MM.1S (cell line): ENCODE measurements around the gene DTX3.

ENCODE experiments used
- DNase-seq: peaks from one replicate; pipeline ENCODE4 v3.0.0-alpha.2; 2015
- H2AFZ ChIP-seq: fragments of 300-600 bp; sonication (generic); 2 replicates; pipeline ENCODE4 v1.6.0; 2016; ENCODE audit warnings: antibody characterized with exemption, low read length
- H3F3A ChIP-seq: fragments of 300-600 bp; sonication (generic); 2 replicates; pipeline ENCODE4 v1.6.1; 2016; ENCODE audit warnings: mild to moderate bottlenecking, antibody characterized with exemption, low read length, moderate library complexity, mixed read lengths; ENCODE audit not compliant: insufficient read depth
- H3K27ac ChIP-seq: fragments of 300-600 bp; sonication (generic); 2 replicates; pipeline ENCODE4 v1.5.1; 2016; ENCODE audit warnings: mild to moderate bottlenecking, low read length
- H3K27me3 ChIP-seq: fragments of 300-600 bp; sonication (generic); replicated peaks from 2 replicates; pipeline ENCODE4 v1.6.0; 2016; ENCODE audit warnings: low read length; ENCODE audit not compliant: insufficient read depth
- H3K36me3 ChIP-seq: fragments of 300-600 bp; sonication (generic); replicated peaks from 2 replicates; pipeline ENCODE4 v1.6.1; 2016; ENCODE audit warnings: mild to moderate bottlenecking, low read length, mixed read lengths; ENCODE audit not compliant: insufficient read depth
- H3K4me1 ChIP-seq: fragments of 300-600 bp; sonication (generic); 2 replicates; pipeline ENCODE4 v1.6.1; 2016; ENCODE audit warnings: low read length, mixed read lengths
- H3K4me2 ChIP-seq: fragments of 300-600 bp; sonication (generic); 2 replicates; pipeline ENCODE4 v1.6.0; 2016; ENCODE audit warnings: low read depth, low read length
- H3K4me3 ChIP-seq: fragments of 300-600 bp; sonication (generic); 2 replicates; pipeline ENCODE4 v1.5.1; 2016; ENCODE audit warnings: low read length, mixed read lengths
- H3K79me2 ChIP-seq: fragments of 300-600 bp; sonication (generic); 2 replicates; pipeline ENCODE4 v1.6.1; 2016; ENCODE audit warnings: mixed run types, low read length, mixed read lengths
- H3K9ac ChIP-seq: fragments of 300-600 bp; sonication (generic); 2 replicates; pipeline ENCODE4 v1.6.1; 2016; ENCODE audit warnings: low read length, mixed read lengths
- H3K9me2 ChIP-seq: fragments of 300-600 bp; sonication (generic); replicated peaks from 2 replicates; pipeline ENCODE4 v1.6.1; 2016; ENCODE audit warnings: mild to moderate bottlenecking, low read length, mixed read lengths; ENCODE audit not compliant: insufficient read depth
- H3K9me3 ChIP-seq: fragments of 300-600 bp; sonication (generic); replicated peaks from 2 replicates; pipeline ENCODE4 v1.6.1; 2016; ENCODE audit warnings: mild to moderate bottlenecking, low read length, mixed read lengths; ENCODE audit not compliant: insufficient read depth
- H4K20me1 ChIP-seq: fragments of 300-600 bp; sonication (generic); 2 replicates; pipeline ENCODE4 v1.6.1; 2016; ENCODE audit warnings: mild to moderate bottlenecking, low read length, moderate library complexity, mixed read lengths; ENCODE audit not compliant: insufficient read depth
- EZH2 ChIP-seq: fragments of 300-600 bp; sonication (generic); optimal IDR thresholded peaks from 2 replicates; pipeline ENCODE3; 2017; ENCODE audit warnings: low read depth, mild to moderate bottlenecking, antibody characterized with exemption, low read length, mixed read lengths
- EZH2phosphoT487 ChIP-seq: fragments of 300-600 bp; sonication (generic); IDR thresholded peaks from 2 replicates; pipeline ENCODE4 v1.6.1; 2018; ENCODE audit warnings: antibody characterized with exemption, low read length
- TF ChIP-seq, protein P1 (sequence below): fragments of 300-600 bp; sonication (generic); IDR thresholded peaks from 2 replicates; pipeline ENCODE4 v1.5.1; 2016; ENCODE audit warnings: antibody characterized with exemption, low read length, mixed read lengths

DTX3 gene

GRCh38 chr12:57606821-57607220 is 2.2 kb downstream of the DTX3 start:
- no peak overlapping the region for H3K9ac ChIP-seq
- H3K27ac ChIP-seq: no peak overlapping the region
- H3K4me2 ChIP-seq: no peak overlapping the region
- no peak for DNase-seq
- no peaks in the 10 kb centered on the region for H4K20me1 ChIP-seq
- peaks cover 6% of the 10 kb centered on the region; the same call in 1 of the 2 replicates for H3K4me1 ChIP-seq
- no peaks in the 10 kb centered on the region for H3K79me2 ChIP-seq
- H3K27me3 ChIP-seq: no peaks in the 10 kb centered on the region
- H3F3A ChIP-seq: no peaks in the 10 kb centered on the region; the same call in 1 of the 2 replicates
- H2AFZ ChIP-seq: no peak overlapping the region
- TF ChIP-seq EZH2phosphoT487 (no peak), EZH2 (no peak)
- TF ChIP-seq, protein P1, sequence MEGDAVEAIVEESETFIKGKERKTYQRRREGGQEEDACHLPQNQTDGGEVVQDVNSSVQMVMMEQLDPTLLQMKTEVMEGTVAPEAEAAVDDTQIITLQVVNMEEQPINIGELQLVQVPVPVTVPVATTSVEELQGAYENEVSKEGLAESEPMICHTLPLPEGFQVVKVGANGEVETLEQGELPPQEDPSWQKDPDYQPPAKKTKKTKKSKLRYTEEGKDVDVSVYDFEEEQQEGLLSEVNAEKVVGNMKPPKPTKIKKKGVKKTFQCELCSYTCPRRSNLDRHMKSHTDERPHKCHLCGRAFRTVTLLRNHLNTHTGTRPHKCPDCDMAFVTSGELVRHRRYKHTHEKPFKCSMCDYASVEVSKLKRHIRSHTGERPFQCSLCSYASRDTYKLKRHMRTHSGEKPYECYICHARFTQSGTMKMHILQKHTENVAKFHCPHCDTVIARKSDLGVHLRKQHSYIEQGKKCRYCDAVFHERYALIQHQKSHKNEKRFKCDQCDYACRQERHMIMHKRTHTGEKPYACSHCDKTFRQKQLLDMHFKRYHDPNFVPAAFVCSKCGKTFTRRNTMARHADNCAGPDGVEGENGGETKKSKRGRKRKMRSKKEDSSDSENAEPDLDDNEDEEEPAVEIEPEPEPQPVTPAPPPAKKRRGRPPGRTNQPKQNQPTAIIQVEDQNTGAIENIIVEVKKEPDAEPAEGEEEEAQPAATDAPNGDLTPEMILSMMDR: no peak
- no peaks in the 10 kb centered on the region for H3K9me3 ChIP-seq
- no peak overlapping the region for H3K4me3 ChIP-seq
- H3K36me3 ChIP-seq: no peaks in the 10 kb centered on the region
- H3K9me2 ChIP-seq: no peaks in the 10 kb centered on the region

- no peak for DNase-seq
- TF ChIP-seq EZH2 (no peak), EZH2phosphoT487 (no peak)
- TF ChIP-seq, protein P1: no peak
- H3K9me3 ChIP-seq: no peaks in the 10 kb centered on the region
- no peak overlapping the region for H3K4me2 ChIP-seq
- H3K27me3 ChIP-seq: no peaks in the 10 kb centered on the region
- H3K36me3 ChIP-seq: no peaks in the 10 kb centered on the region
- H3K4me1 ChIP-seq: peaks cover 6% of the 10 kb centered on the region; the same call in 1 of the 2 replicates
- no peak overlapping the region for H3K4me3 ChIP-seq
- no peaks in the 10 kb centered on the region for H3K79me2 ChIP-seq
- no peak overlapping the region for H3K9ac ChIP-seq
- no peak overlapping the region for H3K27ac ChIP-seq
- H2AFZ ChIP-seq: no peak overlapping the region
- no peaks in the 10 kb centered on the region for H4K20me1 ChIP-seq
- H3F3A ChIP-seq: no peaks in the 10 kb centered on the region; the same call in 1 of the 2 replicates
- no peaks in the 10 kb centered on the region for H3K9me2 ChIP-seq
Measured at GRCh38 chr12:57607958-57608663, 3.5 kb downstream of the DTX3 start.

GRCh38 chr12:57609101-57609780 is 4.6 kb downstream of the DTX3 start:
- H3K36me3 ChIP-seq: no peaks in the 10 kb centered on the region
- no peak overlapping the region for H2AFZ ChIP-seq
- H3K9ac ChIP-seq: no peak overlapping the region
- no peaks in the 10 kb centered on the region for H3K79me2 ChIP-seq
- H3K27ac ChIP-seq: no peak overlapping the region
- H4K20me1 ChIP-seq: no peaks in the 10 kb centered on the region
- TF ChIP-seq EZH2phosphoT487 (no peak), EZH2 (no peak)
- TF ChIP-seq, protein P1: no peak
- no peaks in the 10 kb centered on the region for H3K27me3 ChIP-seq
- no peaks in the 10 kb centered on the region for H3K9me2 ChIP-seq
- no peak for DNase-seq
- no peak overlapping the region for H3K4me3 ChIP-seq
- H3F3A ChIP-seq: no peaks in the 10 kb centered on the region; the same call in 1 of the 2 replicates
- no peaks in the 10 kb centered on the region for H3K9me3 ChIP-seq
- H3K4me2 ChIP-seq: no peak overlapping the region
- H3K4me1 ChIP-seq: peaks cover 8% of the 10 kb centered on the region
